Measurements from ENCODE around the gene CYP1B1.
"Not testable (repeated sequence)": the region's sequence is repeated elsewhere in the genome, so short reads cannot be mapped to it uniquely, and the experiment has no call there.

Gene CYP1B1

DNA sequence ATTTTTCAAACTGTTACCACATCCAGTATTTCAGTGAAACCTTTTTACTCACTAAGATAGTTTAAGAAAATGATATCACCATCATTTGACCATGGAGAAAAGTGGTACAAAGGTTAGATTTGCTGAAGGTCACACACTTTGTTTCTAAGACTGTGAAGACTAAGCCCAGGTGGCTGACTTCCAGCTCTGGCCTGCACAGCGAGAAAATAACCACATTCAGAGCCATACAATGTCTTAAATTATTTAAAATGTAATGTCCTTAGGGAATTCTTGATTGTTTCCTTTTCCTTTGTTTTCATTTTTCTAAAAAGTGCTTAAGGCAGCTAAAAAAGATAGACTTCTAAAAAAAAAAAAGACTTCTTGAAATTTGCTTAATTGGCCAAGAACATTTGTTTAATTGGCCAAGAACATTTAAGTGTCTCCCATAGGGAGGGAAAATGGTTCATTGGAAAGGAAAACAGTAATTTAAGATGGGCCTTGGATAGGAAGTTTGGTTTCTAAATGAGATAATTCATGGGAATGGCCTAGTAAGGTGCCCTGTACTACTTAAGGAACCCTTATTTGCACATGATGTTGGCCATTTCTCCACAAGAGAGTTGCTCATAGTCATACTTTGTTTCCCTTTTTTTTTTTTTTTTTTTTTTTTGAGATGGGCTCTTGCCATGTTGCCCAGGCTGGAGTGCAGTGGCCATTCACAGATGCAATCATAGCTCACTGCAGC lies 45.2 kb downstream of the CYP1B1 start:
- DNase-seq, result no peak

DNA sequence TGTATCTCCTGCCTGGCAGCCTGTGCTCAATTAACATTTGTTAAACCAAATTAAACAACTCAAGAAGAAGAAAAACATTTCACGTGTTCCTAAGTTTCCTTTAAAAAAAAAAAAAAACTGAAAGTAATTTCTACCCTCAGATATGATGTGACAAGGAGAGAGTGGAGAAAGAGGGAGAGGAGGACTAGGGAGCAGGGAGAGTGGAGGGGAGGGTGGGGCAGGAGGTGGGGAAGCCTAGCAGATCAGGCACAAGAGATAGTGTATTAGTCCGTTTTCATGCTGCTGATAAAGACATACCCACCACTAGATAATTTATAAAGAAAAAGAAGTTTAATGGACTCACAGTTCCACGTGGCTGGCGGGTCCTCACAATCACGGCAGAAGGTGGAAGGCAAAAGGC lies 46.4 kb downstream of the CYP1B1 start:
- no peak for DNase-seq

DNA sequence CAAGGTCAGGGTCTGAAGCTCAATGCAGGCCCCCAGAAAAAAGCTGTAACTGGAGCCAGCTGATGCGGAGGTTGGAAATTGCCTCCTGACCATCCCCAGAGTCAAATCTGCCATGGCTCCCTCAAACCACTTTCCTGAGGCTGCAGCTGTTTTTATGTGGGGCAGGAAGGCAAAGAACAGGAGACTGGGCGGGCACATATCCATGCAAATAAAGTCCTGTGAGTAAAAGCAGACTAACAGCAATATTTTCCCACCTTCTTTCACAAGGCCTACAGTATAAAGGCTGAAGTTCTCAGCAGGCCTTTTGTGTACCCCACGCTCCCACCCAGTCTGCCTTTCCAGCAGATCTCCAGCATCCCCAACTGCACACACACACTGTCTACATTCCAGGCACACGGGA lies 47.1 kb downstream of the CYP1B1 start:
- DNase-seq, result no peak

DNA sequence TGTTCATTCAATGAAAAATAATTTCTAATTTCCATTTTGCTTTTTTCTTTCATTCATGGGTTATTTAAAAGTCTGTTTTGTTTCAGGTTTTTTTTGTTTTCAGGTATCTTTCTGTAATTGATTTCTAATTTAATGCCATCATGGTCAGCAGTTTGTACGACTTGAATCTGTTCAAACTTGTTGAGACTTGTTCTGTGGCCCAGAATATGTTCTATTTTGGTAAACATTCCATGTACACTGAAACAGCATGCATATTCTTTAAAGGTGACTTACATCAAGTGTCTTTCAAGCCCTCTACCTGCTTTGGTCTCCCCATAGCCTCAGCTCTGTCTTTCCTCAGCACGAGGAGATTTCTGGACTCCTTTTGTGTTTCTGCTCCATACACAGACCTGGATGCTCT lies 49.1 kb downstream of the CYP1B1 start:
- no peak for DNase-seq

DNA sequence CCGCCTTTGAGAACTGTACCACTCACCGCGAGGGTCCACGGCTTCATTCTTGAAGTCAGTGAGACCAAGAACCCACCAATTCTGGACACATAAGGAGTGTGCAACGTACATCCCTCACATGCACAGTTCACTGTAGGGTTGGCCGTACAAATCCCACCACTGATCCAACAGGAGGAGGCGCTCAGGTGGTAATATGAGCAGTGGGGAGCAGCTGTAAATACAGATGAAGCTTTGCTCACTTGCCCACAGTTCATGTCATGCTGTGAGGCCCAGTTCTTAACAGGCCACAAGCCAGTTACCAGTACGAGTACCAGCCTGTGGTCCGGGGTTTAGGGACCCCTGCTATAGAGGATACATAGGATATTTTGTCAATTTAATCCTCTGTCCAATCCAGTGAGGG lies 54.4 kb downstream of the CYP1B1 start:
- DNase-seq, result no peak

DNA sequence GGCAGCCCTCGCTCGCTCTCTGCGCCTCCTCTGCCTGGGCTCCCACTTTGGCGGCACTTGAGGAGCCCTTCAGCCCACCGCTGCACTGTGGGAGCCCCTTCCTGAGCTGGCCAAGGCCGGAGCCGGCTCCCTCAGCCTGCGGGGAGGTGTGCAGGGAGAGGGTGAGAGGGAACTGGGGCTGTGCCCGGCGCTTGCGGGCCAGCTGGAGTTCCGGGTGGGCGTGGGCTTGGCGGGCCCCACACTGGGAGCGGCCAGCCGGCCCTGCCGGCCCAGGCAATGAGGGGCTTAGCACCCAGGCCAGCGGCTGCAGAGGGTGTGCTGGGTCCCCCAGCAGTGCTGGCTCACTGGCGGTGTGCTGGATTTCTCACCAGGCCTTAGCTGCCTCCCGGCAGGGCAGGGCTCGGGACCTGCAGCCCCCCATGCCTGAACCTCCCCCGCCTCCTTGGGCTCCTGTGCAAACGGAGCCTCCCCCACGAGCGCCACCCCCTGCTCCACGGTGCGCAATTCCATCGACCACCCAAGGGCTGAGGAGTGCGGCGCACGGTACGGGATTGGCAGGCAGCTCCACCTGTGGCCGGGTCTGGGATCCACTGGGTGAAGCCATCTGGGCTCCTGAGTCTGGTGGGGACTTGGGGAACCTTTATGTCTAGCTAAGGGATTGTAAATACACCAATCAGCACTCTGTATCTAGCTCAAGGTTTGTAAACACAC lies 55.4 kb downstream of the CYP1B1 start:
- not testable (repeated sequence) for DNase-seq

DNA sequence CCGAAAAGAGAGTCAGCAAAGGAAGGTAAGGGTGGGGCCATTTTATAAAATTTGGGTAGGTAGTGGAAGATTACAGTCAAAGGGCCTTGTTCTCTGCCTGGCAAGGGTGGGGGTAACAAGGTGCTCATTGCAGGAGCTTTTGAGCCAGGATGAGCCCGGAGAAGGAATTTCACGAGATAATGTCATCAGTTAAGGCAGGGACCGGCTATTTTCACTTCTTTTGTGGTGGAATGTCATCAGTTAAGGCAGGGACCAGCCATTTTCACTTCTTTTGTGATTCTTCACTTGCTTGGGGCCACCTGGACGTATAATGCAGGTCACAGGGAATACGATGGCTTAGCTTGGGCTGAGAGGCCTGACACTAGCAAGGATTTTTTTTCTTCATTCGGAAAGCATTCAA lies 58.1 kb downstream of the CYP1B1 start:
- DNase-seq, result no peak

All from midbrain (tissue), 1 donor.